Astrocyte (in vitro differentiated cells and primary cell): ENCODE results near the gene LRIG3. TPM values are rescaled to one million over a fixed set of nuclear protein-coding genes. Genes with fewer than 3 reads are reported as not detected.

Experiments
- DNase-seq: peaks from one replicate; pipeline ENCODE4 v3.0.0-alpha.2; 2010; ENCODE audit warnings: low read depth
- FAIRE-seq: peaks from 2 replicates; lab custom pipeline; 2011; peaks lifted over from hg19 to GRCh38; lab: Jason Lieb, UNC
- H2AFZ ChIP-seq: 2 replicates; pipeline ENCODE4 v1.6.0; 2012; ENCODE audit warnings: low read depth, low read length, inconsistent platforms
- H3K27ac ChIP-seq: 2 replicates; pipeline ENCODE4 v1.5.1; 2011; ENCODE audit warnings: low read depth, low read length, inconsistent platforms
- H3K27me3 ChIP-seq: 2 replicates; pipeline ENCODE4 v1.6.0; 2011; ENCODE audit warnings: low read length, inconsistent platforms; ENCODE audit not compliant: insufficient read depth
- H3K36me3 ChIP-seq: 2 replicates; pipeline ENCODE4 v1.5.1; 2011; ENCODE audit warnings: low read length, inconsistent platforms; ENCODE audit not compliant: insufficient read depth
- H3K4me1 ChIP-seq: 2 replicates; pipeline ENCODE4 v1.5.1; 2011; ENCODE audit warnings: low read length, inconsistent platforms; ENCODE audit not compliant: insufficient read depth
- H3K4me2 ChIP-seq: 2 replicates; pipeline ENCODE4 v1.6.0; 2012; ENCODE audit warnings: low read length, inconsistent platforms
- H3K4me3 ChIP-seq: 2 replicates; pipeline ENCODE4 v1.5.1; 2011; ENCODE audit warnings: low read depth, mild to moderate bottlenecking, low read length, inconsistent platforms; ENCODE audit not compliant: insufficient read depth
- H3K79me2 ChIP-seq: 2 replicates; pipeline ENCODE4 v1.6.0; 2012; ENCODE audit warnings: mild to moderate bottlenecking, low read length, inconsistent platforms; ENCODE audit not compliant: insufficient read depth
- H3K9ac ChIP-seq: 2 replicates; pipeline ENCODE4 v1.6.0; 2012; ENCODE audit warnings: mild to moderate bottlenecking, low read length, inconsistent platforms
- H3K9me3 ChIP-seq: 2 replicates; pipeline ENCODE4 v1.5.1; 2012; ENCODE audit warnings: low read depth, mild to moderate bottlenecking, low read length, inconsistent platforms; ENCODE audit not compliant: insufficient read depth
- H4K20me1 ChIP-seq: 2 replicates; pipeline ENCODE4 v1.6.0; 2012; ENCODE audit warnings: low read length, inconsistent platforms; ENCODE audit not compliant: insufficient read depth
- H3K27ac Mint-ChIP-seq: one replicate; pipeline ENCODE4 v1.8.0; 2021; ENCODE audit warnings: mild to moderate bottlenecking, mixed read lengths; ENCODE audit not compliant: unreplicated experiment
- H3K27me3 Mint-ChIP-seq: one replicate; pipeline ENCODE4 v1.8.0; 2021; ENCODE audit warnings: low read depth, mixed read lengths; ENCODE audit not compliant: unreplicated experiment
- H3K36me3 Mint-ChIP-seq: one replicate; pipeline ENCODE4 v1.8.0; 2021; ENCODE audit warnings: low read depth, mixed read lengths; ENCODE audit not compliant: unreplicated experiment
- H3K4me1 Mint-ChIP-seq: one replicate; pipeline ENCODE4 v1.8.0; 2021; ENCODE audit warnings: low read depth, mixed read lengths; ENCODE audit not compliant: unreplicated experiment
- H3K4me3 Mint-ChIP-seq: one replicate; pipeline ENCODE4 v1.8.0; 2021; ENCODE audit warnings: mild to moderate bottlenecking, moderate library complexity, mixed read lengths; ENCODE audit not compliant: unreplicated experiment
- H3K9me3 Mint-ChIP-seq: one replicate; pipeline ENCODE4 v1.8.0; 2021; ENCODE audit warnings: mild to moderate bottlenecking, mixed read lengths; ENCODE audit not compliant: unreplicated experiment
- CTCF ChIP-seq: IDR thresholded peaks from 2 replicates; pipeline ENCODE4 v1.5.1; 2011; ENCODE audit warnings: low read depth, mild to moderate bottlenecking, inconsistent platforms, low read length, moderate library complexity; ENCODE audit not compliant: insufficient read depth
- EZH2 ChIP-seq: IDR thresholded peaks from 2 replicates; pipeline ENCODE4 v1.6.1; 2012; ENCODE audit warnings: mild to moderate bottlenecking, low read length, inconsistent platforms; ENCODE audit not compliant: insufficient read depth
- total RNA-seq: library from RNA; stranded (reverse); gene quantifications from 2 replicates; pipeline ENCODE4 v1.2.1, GENCODE V29; 2021

Gene LRIG3
- total RNA-seq, 1 donor from 2014 or later: 96.0 TPM

- Histone ChIP-seq H4K20me1 (no peaks in the 10 kb centered on the region), H3K27ac (no peak overlapping the region), H3K9me3 (no peaks in the 10 kb centered on the region), H3K36me3 (no peaks in the 10 kb centered on the region), H3K4me2 (no peak overlapping the region), H3K4me3 (no peak overlapping the region), H3K79me2 (no peaks in the 10 kb centered on the region), H2AFZ (no peak overlapping the region), H3K9ac (no peak overlapping the region), H3K4me1 (no peaks in the 10 kb centered on the region), H3K27me3 (no peaks in the 10 kb centered on the region)
- peaks cover 9% of the 10 kb centered on the region for H3K36me3 Mint-ChIP-seq
- no peak for TF ChIP-seq CTCF
- TF ChIP-seq EZH2: no peak
- H3K27me3 Mint-ChIP-seq: no peaks in the 10 kb centered on the region
- H3K9me3 Mint-ChIP-seq: peaks cover 2% of the 10 kb centered on the region
- H3K27ac Mint-ChIP-seq: no peak overlapping the region
- FAIRE-seq (no peak), DNase-seq (peak; percentile 27)
- peaks cover 3% of the 10 kb centered on the region for H3K4me1 Mint-ChIP-seq
- no peak overlapping the region for H3K4me3 Mint-ChIP-seq
These were observed 72.3 kb downstream of the LRIG3 start for GRCh38 chr12:58847901-58848600.

GRCh38 chr12:58844161-58844560 is 76.1 kb downstream of the LRIG3 start:
- no peaks in the 10 kb centered on the region for H4K20me1 ChIP-seq
- no peak for FAIRE-seq
- no peak for DNase-seq
- H3K9ac ChIP-seq: no peak overlapping the region
- Mint-ChIP-seq H3K4me1 (no peaks in the 10 kb centered on the region), H3K4me3 (no peak overlapping the region), H3K27ac (no peak overlapping the region), H3K36me3 (peaks cover 22% of the 10 kb centered on the region), H3K9me3 (peaks cover 7% of the 10 kb centered on the region), H3K27me3 (no peaks in the 10 kb centered on the region)
- H3K9me3 ChIP-seq: no peaks in the 10 kb centered on the region
- H3K4me3 ChIP-seq: no peak overlapping the region
- no peaks in the 10 kb centered on the region for H3K27me3 ChIP-seq
- H3K36me3 ChIP-seq: no peaks in the 10 kb centered on the region
- H2AFZ ChIP-seq: no peak overlapping the region
- H3K4me2 ChIP-seq: no peak overlapping the region
- TF ChIP-seq EZH2: no peak
- no peak for TF ChIP-seq CTCF
- no peaks in the 10 kb centered on the region for H3K4me1 ChIP-seq
- no peaks in the 10 kb centered on the region for H3K79me2 ChIP-seq
- no peak overlapping the region for H3K27ac ChIP-seq

- H3K4me1 Mint-ChIP-seq: no peaks in the 10 kb centered on the region
- H2AFZ ChIP-seq: no peak overlapping the region
- H3K4me2 ChIP-seq: no peak overlapping the region
These were observed 79.1 kb downstream of the LRIG3 start for GRCh38 chr12:58841058-58841798.

More at GRCh38 chr12:58841058-58841798, 79.1 kb downstream of the LRIG3 start:
- DNase-seq: no peak
- H3K27ac ChIP-seq: no peak overlapping the region
- H3K9ac ChIP-seq: no peak overlapping the region
- H3K9me3 ChIP-seq: no peaks in the 10 kb centered on the region
- TF ChIP-seq EZH2: no peak
- TF ChIP-seq CTCF: no peak
- no peaks in the 10 kb centered on the region for H3K4me1 ChIP-seq
- no peaks in the 10 kb centered on the region for H3K36me3 ChIP-seq
- no peaks in the 10 kb centered on the region for H4K20me1 ChIP-seq
- no peak for FAIRE-seq
- H3K79me2 ChIP-seq: no peaks in the 10 kb centered on the region
- Mint-ChIP-seq H3K27ac (no peak overlapping the region), H3K9me3 (peaks cover 26% of the 10 kb centered on the region), H3K27me3 (no peaks in the 10 kb centered on the region), H3K4me3 (no peak overlapping the region), H3K36me3 (peaks cover 26% of the 10 kb centered on the region)
- no peaks in the 10 kb centered on the region for H3K27me3 ChIP-seq
- H3K4me3 ChIP-seq: no peak overlapping the region
